GM21576 (cell line): ENCODE measurements around the gene ITGBL1.

ENCODE experiments used
- ATAC-seq: cut with Tn5 transposase; IDR thresholded peaks from one replicate; pipeline ENCODE4 v1.9.1; 2021; ENCODE audit warnings: mild to moderate bottlenecking, moderate library complexity; ENCODE audit not compliant: unreplicated experiment

The ITGBL1 gene

GRCh38 chr13:101452519-101453485 is at the start of gene ITGBL1:
ITGBL1 (plus strand) TSS chr13:101452675; CDS start chr13:101452834, 159 bp downstream.
- peak; percentile 93 for ATAC-seq

GRCh38 chr13:101406791-101407190 is 45.7 kb upstream of the ITGBL1 start:
- ATAC-seq, result no peak

GRCh38 chr13:101408154-101408553 is 44.3 kb upstream of the ITGBL1 start:
- ATAC-seq, result no peak

GRCh38 chr13:101408992-101409656 is 43.4 kb upstream of the ITGBL1 start:
- no peak for ATAC-seq

- ATAC-seq, result no peak
Measured at GRCh38 chr13:101412076-101412475, 40.4 kb upstream of the ITGBL1 start.

GRCh38 chr13:101415358-101416174 is 36.9 kb upstream of the ITGBL1 start:
- no peak for ATAC-seq

GRCh38 chr13:101416181-101417042 is 36.1 kb upstream of the ITGBL1 start, which contains the start of gene NALCN:
NALCN (minus strand) TSS chr13:101416508; CDS start chr13:101399126, 17,382 bp downstream.
- ATAC-seq, result no peak

GRCh38 chr13:101417043-101417406 is 35.5 kb upstream of the ITGBL1 start:
- ATAC-seq, result no peak

- no peak for ATAC-seq
Measured at GRCh38 chr13:101417501-101417900, 35.0 kb upstream of the ITGBL1 start.

GRCh38 chr13:101423872-101424271 is 28.6 kb upstream of the ITGBL1 start:
- ATAC-seq, result no peak

GRCh38 chr13:101424381-101425155 is 27.9 kb upstream of the ITGBL1 start:
- ATAC-seq, result no peak

GRCh38 chr13:101425156-101425471 is 27.4 kb upstream of the ITGBL1 start:
- ATAC-seq, result no peak

- ATAC-seq, result no peak
Measured at GRCh38 chr13:101425623-101426022, 26.9 kb upstream of the ITGBL1 start.

GRCh38 chr13:101429733-101430132 is 22.7 kb upstream of the ITGBL1 start:
- no peak for ATAC-seq

GRCh38 chr13:101433895-101434294 is 18.6 kb upstream of the ITGBL1 start:
- no peak for ATAC-seq

- no peak for ATAC-seq
Measured at GRCh38 chr13:101434486-101434885, 18.0 kb upstream of the ITGBL1 start.

GRCh38 chr13:101447852-101448251 is 4.6 kb upstream of the ITGBL1 start:
- ATAC-seq, result no peak

- ATAC-seq, result no peak
Measured at GRCh38 chr13:101449790-101450748, 2.4 kb upstream of the ITGBL1 start.
